HFFc6 (cell line): ENCODE results near the gene MKLN1. TPM values are rescaled to one million over a fixed set of nuclear protein-coding genes. Genes with fewer than 3 reads are reported as not detected.
A peak's percentile ranks its signal among the peaks of the same experiment; 100 is the strongest.

Experiments
- DNase-seq: peaks from one replicate; pipeline ENCODE4 v3.0.0-alpha.2; 2018
- H3K27ac Mint-ChIP-seq: 2 replicates; pipeline ENCODE4 v1.8.0; 2020; ENCODE audit warnings: mild to moderate bottlenecking, mixed read lengths
- H3K27me3 Mint-ChIP-seq: 2 replicates; pipeline ENCODE4 v1.8.0; 2021; ENCODE audit warnings: mild to moderate bottlenecking, moderate library complexity, mixed read lengths; ENCODE audit not compliant: insufficient read depth
- H3K36me3 Mint-ChIP-seq: 2 replicates; pipeline ENCODE4 v1.8.0; 2021; ENCODE audit warnings: low read depth, mixed read lengths
- H3K4me1 Mint-ChIP-seq: 2 replicates; pipeline ENCODE4 v1.8.0; 2020; ENCODE audit warnings: low read depth, mixed read lengths
- H3K4me3 Mint-ChIP-seq: 2 replicates; pipeline ENCODE4 v1.8.0; 2020; ENCODE audit warnings: mild to moderate bottlenecking, moderate library complexity, mixed read lengths
- H3K9me3 Mint-ChIP-seq: 2 replicates; pipeline ENCODE4 v1.8.0; 2020; ENCODE audit warnings: mild to moderate bottlenecking, mixed read lengths
- total RNA-seq, 6 experiments: library from RNA; stranded (reverse); fragmentation: NEBNext Ultra II Directional; extraction: Animal tissue kit (Norgen Biotek cat#: 25700); gene quantifications; 2 replicates in 1 of 6; 3 replicates in 5 of 6; pipeline ENCODE4 v1.2.3, GENCODE V29; 2021
- TF ChIP-seq, protein P1 (sequence below): fragments of 200-600 bp; sonication (generic); IDR thresholded peaks from 2 replicates; pipeline ENCODE4 v1.5.0; 2021; ENCODE audit warnings: antibody characterized with exemption, mild to moderate bottlenecking

MKLN1 gene
- total RNA-seq, 6 experiments from 2014 or later: 31.9 to 44.7 (median 38.6) TPM

DNA sequence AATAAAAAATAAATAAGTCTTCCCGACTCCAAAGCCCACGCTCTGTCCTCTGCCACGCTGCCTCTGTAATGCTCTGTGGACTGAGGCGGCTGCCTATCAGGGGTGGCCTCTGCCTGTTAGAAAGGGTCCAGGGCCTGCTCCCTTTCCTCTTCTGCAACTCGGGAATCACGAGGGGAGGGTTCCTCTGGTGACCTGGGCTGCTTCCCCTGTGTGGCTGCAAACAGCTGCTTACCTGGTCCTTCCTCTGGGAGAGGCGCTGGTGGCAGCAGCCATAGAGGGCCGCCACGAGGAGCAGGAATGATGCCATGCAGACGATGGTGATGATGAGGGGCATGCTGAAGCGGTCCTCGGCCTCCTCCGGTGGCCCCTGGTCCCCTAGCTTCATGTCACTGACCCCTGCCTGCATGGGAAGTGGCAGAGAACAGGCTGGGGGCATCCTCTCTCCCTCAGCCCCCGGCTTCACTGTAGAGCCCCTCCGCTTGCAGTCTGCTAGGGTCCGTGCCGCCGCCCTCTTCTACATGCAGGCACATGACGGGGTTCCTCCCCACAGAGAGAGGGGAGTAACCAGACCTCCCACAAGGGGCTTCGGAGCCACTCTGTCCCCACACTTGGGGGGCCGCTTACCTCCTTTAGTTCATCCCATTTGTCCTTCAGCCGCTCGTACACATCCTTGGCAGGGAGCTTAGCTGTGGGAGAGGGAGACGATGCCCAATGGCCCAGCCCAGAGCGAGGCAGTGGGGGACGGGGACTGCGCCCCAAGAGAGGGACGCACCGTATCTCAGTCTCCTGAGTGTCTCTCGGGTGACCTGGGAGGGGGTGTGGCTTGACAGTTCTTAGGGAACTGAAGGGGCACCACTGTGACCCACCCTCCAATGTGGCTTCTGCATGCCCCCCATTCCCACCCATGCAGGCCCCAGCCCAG is 178.2 kb downstream of the MKLN1 start:
- Mint-ChIP-seq H3K9me3 (no peaks in the 10 kb centered on the region), H3K4me3 (no peak overlapping the region), H3K27ac (no peak overlapping the region), H3K4me1 (peaks cover 48% of the 10 kb centered on the region), H3K36me3 (peaks cover 11% of the 10 kb centered on the region; the same call in 1 of the 2 replicates), H3K27me3 (peaks cover 3% of the 10 kb centered on the region)
- TF ChIP-seq, protein P1, sequence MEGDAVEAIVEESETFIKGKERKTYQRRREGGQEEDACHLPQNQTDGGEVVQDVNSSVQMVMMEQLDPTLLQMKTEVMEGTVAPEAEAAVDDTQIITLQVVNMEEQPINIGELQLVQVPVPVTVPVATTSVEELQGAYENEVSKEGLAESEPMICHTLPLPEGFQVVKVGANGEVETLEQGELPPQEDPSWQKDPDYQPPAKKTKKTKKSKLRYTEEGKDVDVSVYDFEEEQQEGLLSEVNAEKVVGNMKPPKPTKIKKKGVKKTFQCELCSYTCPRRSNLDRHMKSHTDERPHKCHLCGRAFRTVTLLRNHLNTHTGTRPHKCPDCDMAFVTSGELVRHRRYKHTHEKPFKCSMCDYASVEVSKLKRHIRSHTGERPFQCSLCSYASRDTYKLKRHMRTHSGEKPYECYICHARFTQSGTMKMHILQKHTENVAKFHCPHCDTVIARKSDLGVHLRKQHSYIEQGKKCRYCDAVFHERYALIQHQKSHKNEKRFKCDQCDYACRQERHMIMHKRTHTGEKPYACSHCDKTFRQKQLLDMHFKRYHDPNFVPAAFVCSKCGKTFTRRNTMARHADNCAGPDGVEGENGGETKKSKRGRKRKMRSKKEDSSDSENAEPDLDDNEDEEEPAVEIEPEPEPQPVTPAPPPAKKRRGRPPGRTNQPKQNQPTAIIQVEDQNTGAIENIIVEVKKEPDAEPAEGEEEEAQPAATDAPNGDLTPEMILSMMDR: no peak
- DNase-seq: no peak

DNA sequence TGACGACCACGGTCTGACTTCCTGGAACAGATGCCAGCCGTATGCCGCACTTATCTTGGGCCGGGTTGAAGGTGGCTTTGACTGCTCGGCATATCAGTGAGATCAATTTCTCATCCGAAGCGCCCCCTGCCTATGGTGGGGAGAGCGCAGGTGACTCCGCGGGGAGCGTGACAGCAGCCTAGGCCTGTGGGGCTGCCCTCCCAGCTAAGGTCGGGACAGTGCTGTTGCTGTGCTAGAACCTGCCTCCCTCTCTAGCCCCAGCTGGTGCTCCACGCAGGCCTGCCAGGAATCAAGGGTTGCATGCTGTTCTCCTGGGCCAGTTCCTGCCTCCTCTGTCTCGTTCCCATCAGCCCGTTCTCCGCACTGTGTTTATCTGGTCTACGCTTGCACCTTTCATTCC is 178.9 kb downstream of the MKLN1 start:
- DNase-seq: no peak
- TF ChIP-seq, protein P1: peak; percentile 39; the same call in 1 of the 2 replicates
- peaks cover 14% of the 10 kb centered on the region; the same call in 1 of the 2 replicates for H3K36me3 Mint-ChIP-seq
- no peaks in the 10 kb centered on the region for H3K9me3 Mint-ChIP-seq
- no peak overlapping the region; the same call in 1 of the 2 replicates for H3K27ac Mint-ChIP-seq
- peaks cover 3% of the 10 kb centered on the region for H3K27me3 Mint-ChIP-seq
- no peak overlapping the region for H3K4me3 Mint-ChIP-seq
- peaks cover 42% of the 10 kb centered on the region for H3K4me1 Mint-ChIP-seq

DNA sequence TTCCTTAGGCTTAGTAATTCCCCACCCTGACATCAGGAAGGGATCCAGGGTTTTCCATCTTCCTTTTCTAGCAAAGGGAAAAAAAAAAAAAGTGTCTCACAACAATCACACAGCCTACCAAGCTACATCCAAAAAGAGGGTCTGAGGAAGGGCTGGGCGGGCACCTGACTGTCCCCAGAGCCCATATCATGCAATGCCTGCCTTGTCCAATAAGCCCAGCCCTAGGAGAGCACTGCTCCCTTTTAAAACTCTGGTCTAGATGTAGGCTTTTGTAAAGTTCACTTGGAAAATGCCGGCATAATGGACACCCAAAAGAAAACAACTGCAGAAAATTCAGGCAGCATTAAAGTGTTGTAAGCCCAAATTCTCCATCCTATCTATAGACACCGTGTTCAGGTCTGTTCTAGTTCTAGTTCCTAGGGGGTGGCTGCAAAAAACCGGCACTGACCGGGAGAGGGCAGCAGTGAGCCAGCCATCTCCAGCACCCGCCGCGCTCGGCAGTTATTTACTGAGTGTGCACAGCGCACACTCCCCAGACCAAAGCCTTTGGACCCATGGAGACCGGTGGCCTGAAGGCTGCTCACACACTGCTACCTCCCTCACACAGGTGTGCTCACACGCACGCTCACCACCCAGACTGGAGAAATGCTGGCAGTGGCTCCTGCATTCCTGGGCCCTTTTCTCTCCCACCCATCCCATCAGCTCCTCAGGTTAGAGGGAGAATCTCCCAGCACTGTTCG is 180.1 kb downstream of the MKLN1 start:
- DNase-seq: peak; percentile 64
- Mint-ChIP-seq H3K27ac (peak overlapping the region; percentile 46; the same call in 1 of the 2 replicates), H3K4me3 (no peak overlapping the region), H3K36me3 (peaks cover 14% of the 10 kb centered on the region; the same call in 1 of the 2 replicates), H3K4me1 (peaks cover 41% of the 10 kb centered on the region), H3K27me3 (peaks cover 3% of the 10 kb centered on the region), H3K9me3 (no peaks in the 10 kb centered on the region)
- TF ChIP-seq, protein P1: peak; percentile 98

DNA sequence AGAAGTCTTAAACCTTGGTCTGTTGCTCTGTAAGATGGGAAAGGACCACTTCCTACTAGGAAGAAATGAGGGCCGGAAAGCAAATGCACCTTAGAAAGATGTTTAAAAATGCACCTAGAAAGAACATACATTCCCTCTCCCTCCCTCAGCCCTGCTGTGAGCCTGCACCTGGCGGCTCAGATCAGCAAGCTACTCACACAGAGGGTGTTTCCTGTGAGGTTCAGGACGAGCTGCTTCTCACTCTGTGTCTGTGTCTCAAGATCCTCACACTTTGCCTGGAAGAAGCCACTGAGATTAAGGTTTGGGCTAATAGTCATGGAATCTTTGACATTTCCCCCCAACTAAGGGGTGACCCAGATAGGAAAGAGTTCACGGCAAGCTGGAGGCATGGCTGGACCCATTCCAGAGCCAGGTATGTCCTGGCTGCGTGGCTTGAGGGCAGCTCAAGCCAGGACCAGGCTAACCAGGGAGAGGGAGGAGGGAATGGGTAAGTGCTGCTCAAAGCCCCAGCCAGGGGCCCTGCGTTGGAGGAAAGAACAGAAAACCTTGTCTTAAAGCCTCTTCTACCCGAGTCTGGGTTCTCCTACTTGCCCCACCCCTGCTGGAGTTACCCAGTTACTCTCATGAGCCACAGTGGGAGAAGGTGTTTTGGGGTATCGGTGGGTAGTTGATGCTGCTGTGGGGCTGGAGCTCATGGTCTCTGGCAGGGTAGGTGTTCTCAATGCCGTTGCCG is 181.2 kb downstream of the MKLN1 start:
- Mint-ChIP-seq H3K4me1 (peaks cover 41% of the 10 kb centered on the region), H3K27ac (no peak overlapping the region), H3K36me3 (peaks cover 14% of the 10 kb centered on the region; the same call in 1 of the 2 replicates), H3K4me3 (no peak overlapping the region), H3K27me3 (no peaks in the 10 kb centered on the region; the same call in none of the 2 replicates), H3K9me3 (no peaks in the 10 kb centered on the region)
- DNase-seq: no peak
- TF ChIP-seq, protein P1: no peak

DNA sequence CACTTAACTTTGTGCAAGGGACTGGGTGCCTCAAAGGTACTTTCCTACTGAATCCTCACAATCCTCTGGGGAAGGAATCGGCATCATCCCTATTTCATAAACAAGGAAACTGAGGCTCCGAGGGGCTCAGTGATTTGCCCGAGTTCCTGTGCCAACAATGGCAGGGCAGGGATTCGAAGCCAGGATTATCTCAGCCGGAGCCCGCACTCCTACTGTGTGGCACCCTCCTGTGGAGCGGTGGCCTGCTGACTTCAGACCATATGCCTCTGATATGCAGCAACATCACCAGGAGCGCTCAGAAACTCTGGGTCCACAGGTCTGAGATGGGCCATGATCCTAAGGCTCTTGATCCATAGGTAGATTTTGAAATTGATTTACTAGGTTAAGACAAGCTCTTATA is 182.1 kb downstream of the MKLN1 start:
- no peak overlapping the region for H3K27ac Mint-ChIP-seq
- DNase-seq: no peak
- H3K27me3 Mint-ChIP-seq: no peaks in the 10 kb centered on the region; the same call in none of the 2 replicates
- H3K4me3 Mint-ChIP-seq: no peak overlapping the region
- TF ChIP-seq, protein P1: no peak
- H3K9me3 Mint-ChIP-seq: no peaks in the 10 kb centered on the region
- H3K36me3 Mint-ChIP-seq: peaks cover 10% of the 10 kb centered on the region; the same call in 1 of the 2 replicates
- H3K4me1 Mint-ChIP-seq: peaks cover 36% of the 10 kb centered on the region
